K562 (cell line): ENCODE results near the gene GPN1. TPM values are rescaled to one million over a fixed set of nuclear protein-coding genes. Genes with fewer than 3 reads are reported as not detected.

Experiments used
- BRD9 ChIP-seq: fragments of 450-650 bp; IDR thresholded peaks from 2 replicates; pipeline ENCODE4 v1.6.1; 2018; ENCODE audit warnings: low read depth; ENCODE audit not compliant: partially characterized antibody
- CREB1 ChIP-seq, 2 experiments: sonication (generic) in 1 of 2; formaldehyde crosslinking in 1 of 2; IDR thresholded peaks; 2 replicates each; pipeline versions ENCODE4 v1.6.1 to v1.8.0; 2012 to 2022; ENCODE audit warnings: inconsistent platforms in 1 of 2, mild to moderate bottlenecking in 1 of 2, missing genetic modification reagents in 1 of 2, moderate library complexity in 1 of 2
- DDX20 ChIP-seq: fragments of 450-650 bp; IDR thresholded peaks from 2 replicates; pipeline ENCODE4 v1.6.1; 2016; ENCODE audit warnings: missing genetic modification characterization, low read depth, mild to moderate bottlenecking, missing compliant biosample characterization, moderate library complexity
- HDAC6 ChIP-seq: IDR thresholded peaks from 2 replicates; pipeline ENCODE4 v1.6.1; 2012; ENCODE audit warnings: low read depth, mild to moderate bottlenecking, control low read depth, inconsistent platforms, low read length, moderate library complexity
- HMBOX1 ChIP-seq: sonication (generic); IDR thresholded peaks from 2 replicates; pipeline ENCODE4 v1.6.1; 2016
- KDM4B ChIP-seq, 2 experiments: fragments of 450-650 bp in 1 of 2; sonication (generic) in 1 of 2; IDR thresholded peaks; 2 replicates each; pipeline ENCODE4 v1.6.1; 2016 to 2017; ENCODE audit warnings: borderline replicate concordance in 2 of 2, antibody characterized with exemption in 1 of 2, low read depth in 1 of 2, mild to moderate bottlenecking in 1 of 2
- MYC ChIP-seq, 2 experiments: fragments of 250-450 bp in 1 of 2; sonication (Bioruptor Pico) in 1 of 2; IDR thresholded peaks; 2 replicates each; pipeline versions ENCODE4 v1.5.1 to v1.6.1; 2012 to 2021; ENCODE audit warnings: low read depth in 2 of 2, borderline replicate concordance in 1 of 2, improper control_type of control experiment in 1 of 2, low read length in 1 of 2, mild to moderate bottlenecking in 1 of 2, moderate library complexity in 1 of 2
- NFIC ChIP-seq: fragments of 450-650 bp; IDR thresholded peaks from 2 replicates; pipeline ENCODE4 v1.6.1; 2017; ENCODE audit warnings: mild to moderate bottlenecking, inconsistent platforms
- SAP30 ChIP-seq: fragments of 200-600 bp; sonication (generic); IDR thresholded peaks from 2 replicates; pipeline ENCODE4 v1.6.1; 2012; ENCODE audit warnings: borderline replicate concordance, low read depth, mild to moderate bottlenecking, moderate library complexity, low read length, control low read depth, inconsistent platforms; ENCODE audit not compliant: insufficient read depth, poor library complexity, severe bottlenecking
- STAT5A ChIP-seq: IDR thresholded peaks from 2 replicates; pipeline ENCODE4 v1.6.1; 2012; ENCODE audit warnings: low read length, inconsistent platforms, borderline replicate concordance
- TBP ChIP-seq: optimal IDR thresholded peaks from 2 replicates; pipeline ENCODE3; 2011; ENCODE audit warnings: low read depth, low read length, improper control_type of control experiment
- TCF7 ChIP-seq: sonication (generic); IDR thresholded peaks from 2 replicates; pipeline ENCODE4 v1.6.1; 2016; ENCODE audit warnings: antibody characterized with exemption, borderline replicate concordance
- ZBTB33 ChIP-seq: sonication (generic); formaldehyde crosslinking; IDR thresholded peaks from 2 replicates; pipeline ENCODE4 v1.8.1; 2023; ENCODE audit warnings: mild to moderate bottlenecking, missing genetic modification reagents
- ZBTB9 ChIP-seq: fragments of 450-650 bp; formaldehyde crosslinking; IDR thresholded peaks from 2 replicates; pipeline ENCODE4 v1.4.0; 2020; ENCODE audit warnings: mild to moderate bottlenecking, moderate library complexity
- ZC3H8 ChIP-seq: fragments of 450-650 bp; IDR thresholded peaks from 2 replicates; pipeline ENCODE4 v1.6.1; 2017
- ZNF124 ChIP-seq: sonication (generic); formaldehyde crosslinking; IDR thresholded peaks from 2 replicates; pipeline ENCODE4 v1.8.1; 2022; ENCODE audit warnings: missing genetic modification reagents
- ZNF143 ChIP-seq: sonication (generic); formaldehyde crosslinking; IDR thresholded peaks from 2 replicates; pipeline ENCODE4 v1.9.0; 2022; ENCODE audit warnings: mild to moderate bottlenecking, missing genetic modification reagents
- ZNF217 ChIP-seq: sonication (generic); formaldehyde crosslinking; IDR thresholded peaks from 2 replicates; pipeline ENCODE4 v1.8.0; 2022; ENCODE audit warnings: mild to moderate bottlenecking, missing genetic modification reagents
- ZNF586 ChIP-seq: fragments of 450-650 bp; formaldehyde crosslinking; conservative IDR thresholded peaks from 2 replicates; pipeline ENCODE4 v1.4.0; 2020; ENCODE audit warnings: mild to moderate bottlenecking, moderate library complexity
- polyA plus RNA-seq, 8 experiments: library from polyadenylated mRNA; depleted of rRNA in 4 of 8; stranded (reverse) in 5 of 8; unstranded in 3 of 8; fragments of >200 nt; fragmentation: Nextera tagmentation in 2 of 8; fragmentation: Illumina TruSeq in 1 of 8; extraction: Ambion mirVana in 2 of 8; extraction: Trizol in 1 of 8; gene quantifications; 2 replicates each; pipeline versions ENCODE4 v1.2.1 to v1.2.3, GENCODE V29; 2011 to 2014; ENCODE audit warnings: inconsistent platforms in 1 of 8, missing spikeins in 1 of 8
- total RNA-seq, 7 experiments: library from RNA; depleted of rRNA in 6 of 7; stranded (reverse); fragments of >200 nt in 6 of 7; fragmentation: Illumina TruSeq in 2 of 7; extraction: Trizol in 2 of 7; gene quantifications; 2 replicates each; pipeline versions ENCODE4 v1.2.1 to v1.2.3, GENCODE V29; 2011 to 2021; ENCODE audit warnings: low replicate concordance in 1 of 7
- TF ChIP-seq, protein P1 (sequence below), 3 experiments: fragments of 200-800 bp in 1 of 3; sonication (Bioruptor generic) in 1 of 3; sonication (generic) in 1 of 3; formaldehyde crosslinking in 1 of 3; IDR thresholded peaks; 2 replicates each; pipeline versions ENCODE4 v1.6.1 to v1.8.0; 2016 to 2022; ENCODE audit warnings: mild to moderate bottlenecking in 2 of 3, missing compliant biosample characterization in 2 of 3, missing genetic modification characterization in 2 of 3, missing genetic modification reagents in 1 of 3

The GPN1 gene
- total and polyA plus RNA-seq, 9 of the 15 experiments (the other 6 are each of a cell fraction or from before 2014, with no cell fraction given) = 23.4 to 171 (median 48.2) TPM

- TF ChIP-seq HDAC6 (no peak), KDM4B (IDR thresholded peaks at IDR 0.05; ENCODE audit: borderline replicate concordance in 2 of 2, low read depth in 1 of 2) (peak in 1 of 2 experiments; percentile 69; a peak in 1 of 4 replicates), ZNF217 (CRISPR knock-in tag) (no peak), BRD9 (peak; percentile 96), ZNF143 (CRISPR knock-in tag) (no peak), ZBTB9 (CRISPR knock-in tag) (no peak), ZBTB33 (CRISPR knock-in tag) (peak; percentile 33; the same call in 1 of the 2 replicates), NFIC (peak; percentile 72), SAP30 (peak; percentile 51), CREB1 (IDR thresholded peaks at IDR 0.05) (peak; percentile 49; the same call in 1 of the 2 replicates), CREB1 (CRISPR knock-in tag; IDR thresholded peaks at IDR 0.05) (peak; percentile 82), HMBOX1 (no peak), ZNF586 (CRISPR knock-in tag) (no peak), ZNF124 (CRISPR knock-in tag) (no peak), ZC3H8 (peak; percentile 93), TBP (peak; percentile 91), TCF7 (0 out of 2 replicates have a peak, but pooled peaks have one; percentile 25), DDX20 (tag) (no peak; the same call in 1 of the 2 replicates), STAT5A (no peak; the same call in 1 of the 2 replicates), MYC (IDR thresholded peaks at IDR 0.05; ENCODE audit: low read depth, low read length) (no peak; the same call in 1 of the 2 replicates), MYC (CRISPR knock-in tag; IDR thresholded peaks at IDR 0.05; ENCODE audit: borderline replicate concordance, low read depth) (peak; percentile 57; the same call in 1 of the 2 replicates)
- TF ChIP-seq, protein P1, sequence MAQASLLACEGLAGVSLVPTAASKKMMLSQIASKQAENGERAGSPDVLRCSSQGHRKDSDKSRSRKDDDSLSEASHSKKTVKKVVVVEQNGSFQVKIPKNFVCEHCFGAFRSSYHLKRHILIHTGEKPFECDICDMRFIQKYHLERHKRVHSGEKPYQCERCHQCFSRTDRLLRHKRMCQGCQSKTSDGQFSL (CRISPR knock-in tag; IDR thresholded peaks at IDR 0.05) = no peak
- TF ChIP-seq, protein P1 (tag; IDR thresholded peaks at IDR 0.05) = no peak
These were observed 34.7 kb downstream of the GPN1 start, which contains the start of the genes SLC4A1AP and SUPT7L (continued) for GRCh38 chr2:27663285-27664153.
